Cardiac fibroblast (primary cell): ENCODE data around the gene NEDD4L.
A peak's percentile ranks its signal among the peaks of the same experiment; 100 is the strongest.

ENCODE experiments used
- DNase-seq, 2 donors: peaks; one replicate each; pipeline versions ENCODE4 v3.0.0 to v3.0.0-alpha.2; 2010; ENCODE audit warnings: low read depth in 2 of 2
- H3K4me3 ChIP-seq, 2 donors: replicated peaks in 1 of 2; 1 replicate in 1 of 2; 2 replicates in 1 of 2; pipeline ENCODE4 v1.5.1; 2011; ENCODE audit warnings: low read depth in 2 of 2, low read length in 2 of 2, mild to moderate bottlenecking in 2 of 2, moderate library complexity in 1 of 2
- CTCF ChIP-seq: IDR thresholded peaks from one replicate; pipeline ENCODE4 v1.5.1; 2011; ENCODE audit warnings: low read depth, mild to moderate bottlenecking, low read length, inconsistent platforms

NEDD4L gene

DNA sequence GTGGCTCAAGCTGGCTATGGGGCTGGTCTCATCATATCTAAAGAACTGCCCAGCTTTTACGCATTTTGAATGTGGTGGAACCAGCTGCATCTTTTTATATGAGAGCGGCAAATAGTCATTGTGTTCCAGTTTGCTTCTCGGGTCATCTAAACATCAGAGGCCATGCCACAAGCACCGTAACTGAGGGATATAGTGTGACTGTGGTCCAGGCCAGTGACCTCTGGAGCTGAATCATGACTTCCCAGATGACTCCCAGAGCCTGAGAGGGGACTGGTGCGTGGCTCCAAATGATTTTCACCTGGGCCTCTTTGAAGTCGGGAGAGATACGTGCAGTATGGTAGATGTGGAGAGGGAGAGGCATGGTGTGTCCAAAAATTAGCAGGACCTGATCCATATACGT is 271.0 kb downstream of the NEDD4L start:
- no peak for TF ChIP-seq CTCF
- peak in 1 of 2 donors; percentile 34 for DNase-seq

GRCh38 chr18:58315739-58316215 is 271.8 kb downstream of the NEDD4L start:
- peak; percentile 10 to 42 for DNase-seq

More for the DNA sequence above, 271.0 kb downstream of the NEDD4L start:
- H3K4me3 ChIP-seq = no peak overlapping the region

GRCh38 chr18:58316396-58317342 is 272.6 kb downstream of the NEDD4L start:
- no peak overlapping the region for H3K4me3 ChIP-seq

More at GRCh38 chr18:58315739-58316215, 271.8 kb downstream of the NEDD4L start:
- H3K4me3 ChIP-seq = no peak overlapping the region
- no peak for TF ChIP-seq CTCF

DNA sequence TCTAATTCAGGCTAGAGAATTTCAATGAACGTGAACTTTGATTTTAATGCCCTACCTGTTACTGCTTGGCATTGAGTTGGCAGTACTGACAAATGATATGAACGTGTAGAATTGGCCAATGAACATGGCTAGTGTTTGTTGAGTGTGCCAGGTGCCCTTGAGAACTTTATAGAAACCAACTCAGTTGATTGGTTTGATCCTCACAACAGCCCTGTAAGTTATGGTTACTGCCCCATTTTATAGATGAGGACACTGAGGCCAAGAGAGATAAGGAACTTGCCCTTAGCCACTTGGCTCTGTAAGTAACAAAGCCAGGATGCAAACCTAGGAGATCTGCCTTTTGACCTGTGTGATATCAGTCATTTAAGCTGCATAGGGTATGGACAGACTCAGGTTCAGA is 275.7 kb downstream of the NEDD4L start:
- no peak for DNase-seq

More at GRCh38 chr18:58316396-58317342, 272.6 kb downstream of the NEDD4L start:
- no peak for TF ChIP-seq CTCF
- DNase-seq = no peak

DNA sequence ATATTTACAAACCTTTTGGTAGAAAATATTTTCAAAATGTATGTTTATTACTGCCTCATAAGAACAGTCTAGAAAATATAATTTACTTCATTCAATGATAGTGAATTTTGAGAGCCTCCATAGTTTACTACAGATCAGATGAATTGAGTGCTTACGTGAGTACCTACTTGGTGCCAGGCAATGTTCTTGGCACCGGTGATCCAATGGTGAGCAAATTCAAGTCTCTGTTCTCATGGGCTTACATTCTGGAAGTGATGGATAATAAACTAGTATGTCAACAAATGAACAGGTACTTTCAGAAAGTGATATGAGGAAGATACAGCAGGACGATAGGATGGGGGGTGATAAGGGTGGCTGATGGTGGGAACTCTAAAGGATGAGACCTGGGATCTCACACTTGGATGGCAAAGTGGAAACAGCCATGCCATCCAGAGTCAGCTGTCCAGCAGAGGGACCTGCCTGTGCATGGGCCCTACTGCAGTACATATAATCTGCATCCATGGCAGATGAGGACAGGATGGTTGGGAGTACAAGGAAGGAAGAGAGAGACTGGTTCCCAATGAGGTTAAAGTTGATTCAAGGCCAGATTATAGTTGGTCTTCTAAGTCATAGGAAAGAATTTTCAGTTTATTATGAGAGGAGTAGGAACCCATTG is 277.0 kb downstream of the NEDD4L start:
- no peak for DNase-seq
- H3K4me3 ChIP-seq = no peak overlapping the region
- no peak for TF ChIP-seq CTCF

More for the DNA sequence above, 275.7 kb downstream of the NEDD4L start:
- no peak overlapping the region for H3K4me3 ChIP-seq
- no peak for TF ChIP-seq CTCF

GRCh38 chr18:58321986-58322385 is 278.0 kb downstream of the NEDD4L start:
- H3K4me3 ChIP-seq = no peak overlapping the region
- peak; percentile 77 to 89 for DNase-seq
- TF ChIP-seq CTCF = peak; percentile 51
